C1 segment of cervical spinal cord (tissue), 14 donors: ENCODE data around the gene EIF3L.
A peak's percentile ranks its signal among the peaks of the same experiment; 100 is the strongest.

Experiments used
- DNase-seq, 14 donors: peaks; one replicate each; lab custom pipeline; 2025; lab: John Stamatoyannopoulos, UW

EIF3L gene

GRCh38 chr22:37926358-37926757 lies 77.1 kb downstream of the EIF3L start:
- no peak for DNase-seq

- no peak for DNase-seq
These were observed 77.8 kb downstream of the EIF3L start for GRCh38 chr22:37926771-37927636.

GRCh38 chr22:37927637-37927936 lies 78.4 kb downstream of the EIF3L start:
- no peak for DNase-seq

- no peak for DNase-seq
These were observed 80.2 kb downstream of the EIF3L start for GRCh38 chr22:37929390-37929789.

GRCh38 chr22:37930270-37930951 lies 81.2 kb downstream of the EIF3L start:
- DNase-seq = peak in 2 of 14 donors; percentile 16 to 43

GRCh38 chr22:37930952-37931440 lies 81.8 kb downstream of the EIF3L start:
- no peak for DNase-seq

GRCh38 chr22:37931893-37932389 lies 82.7 kb downstream of the EIF3L start:
- no peak for DNase-seq

GRCh38 chr22:37932401-37932800 lies 83.2 kb downstream of the EIF3L start:
- peak in 1 of 14 donors; percentile 8 for DNase-seq

GRCh38 chr22:37932821-37933578 lies 83.8 kb downstream of the EIF3L start:
- DNase-seq = no peak

GRCh38 chr22:37933711-37934376 lies 84.6 kb downstream of the EIF3L start:
- DNase-seq = peak; percentile 8 to 85 (median 64)
